Lung (tissue), 12 donors: ENCODE measurements around the gene CXXC5. TPM values are rescaled to one million over a fixed set of nuclear protein-coding genes. Genes with fewer than 3 reads are reported as not detected.
A peak's percentile ranks its signal among the peaks of the same experiment; 100 is the strongest.

Experiments
- ATAC-seq: fragments of 200-7000 bp; cut with Tn5 transposase; one replicate; pipeline ENCODE4 v1.9.1; 2020; ENCODE audit warnings: moderate number of reproducible peaks; ENCODE audit not compliant: insufficient read depth, low FRiP score
- DNase-seq, 3 donors: peaks; one replicate each; pipeline ENCODE4 v3.0.0-alpha.2; 2013 to 2017
- H3K27ac ChIP-seq, 2 donors: one replicate each; pipeline ENCODE4 v1.5.1; 2013; ENCODE audit warnings: mild to moderate bottlenecking in 2 of 2, moderate library complexity in 2 of 2, control low read depth in 1 of 2, inconsistent platforms in 1 of 2, low read depth in 1 of 2, low read length in 1 of 2
- H3K27me3 ChIP-seq, 3 donors: one replicate each; pipeline ENCODE4 v1.5.1; 2013; ENCODE audit warnings: low read length in 2 of 3; ENCODE audit not compliant: control insufficient read depth in 3 of 3, insufficient read depth in 3 of 3
- H3K36me3 ChIP-seq, 4 donors: one replicate each; pipeline ENCODE4 v1.5.1; 2013; ENCODE audit warnings: low read length in 4 of 4, mild to moderate bottlenecking in 1 of 4, moderate library complexity in 1 of 4; ENCODE audit not compliant: control insufficient read depth in 4 of 4, insufficient read depth in 4 of 4
- H3K4me1 ChIP-seq, 5 donors: one replicate each; pipeline ENCODE4 v1.5.1; 2013; ENCODE audit warnings: low read length in 5 of 5, mild to moderate bottlenecking in 2 of 5, moderate library complexity in 1 of 5; ENCODE audit not compliant: control insufficient read depth in 5 of 5, insufficient read depth in 5 of 5
- H3K4me3 ChIP-seq: one replicate; pipeline ENCODE4 v1.5.1; 2013; ENCODE audit warnings: mild to moderate bottlenecking, control low read depth, moderate library complexity
- H3K9ac ChIP-seq, 2 donors: one replicate each; pipeline ENCODE4 v1.5.1; 2013; ENCODE audit warnings: low read length in 2 of 2, control low read depth in 1 of 2; ENCODE audit not compliant: insufficient read depth in 1 of 2
- H3K9me3 ChIP-seq, 4 donors: one replicate each; pipeline ENCODE4 v1.5.1; 2013; ENCODE audit warnings: low read length in 3 of 4, mild to moderate bottlenecking in 1 of 4, moderate library complexity in 1 of 4; ENCODE audit not compliant: control insufficient read depth in 4 of 4, insufficient read depth in 3 of 4
- WGBS, 2 donors: extraction: QIAGEN DNeasy Blood & Tissue Kit; methylation state at CpG; one replicate each; pipeline ENCODE4 v1.1.7; 2013; 5-methylcytosine and 5-hydroxymethylcytosine counted together
- polyA plus RNA-seq, 2 donors: library from polyadenylated mRNA; stranded (reverse); fragments of 200-250 nt; gene quantifications; one replicate each; pipeline ENCODE4 v1.2.1, GENCODE V29; 2013
- total RNA-seq, 2 donors: library from RNA; depleted of rRNA in 1 of 2; stranded (reverse); fragments of >200 nt in 1 of 2; gene quantifications; one replicate each; pipeline ENCODE4 v1.2.1, GENCODE V29; 2014 to 2021
- TF ChIP-seq, protein P1 (sequence below): IDR thresholded peaks from 2 replicates; pipeline ENCODE4 v1.5.1; 2012; ENCODE audit warnings: mild to moderate bottlenecking; ENCODE audit errors: control extremely low read depth, extremely low read depth
- donor health status: control.
- donor health status: control.
- donor health status: Bipolar disorder and iron deficiency.
- donor health status: healthy.
- donor health status: DM: yes; HTN: yes; CAD: no.

Gene CXXC5
- total and polyA plus RNA-seq, 4 donors: 20.7 to 39.8 (median 25.0) TPM

- Histone ChIP-seq H3K9me3 (no peaks in the 10 kb centered on the region), H3K27me3 (no peaks in the 10 kb centered on the region), H3K9ac (no peak overlapping the region), H3K4me3 (peak overlapping the region; percentile 66), H3K4me1 (peaks cover 8 to 70% (median 27%) of the 10 kb centered on the region in 5 donors), H3K27ac (peak overlapping the region; percentile 37 to 80), H3K36me3 (no peaks in the 10 kb centered on the region)
- WGBS, 2 donors: 0 to 1% methylated on average over 68 to 77 of the region's 77 CpGs
- no peak for ATAC-seq
- TF ChIP-seq, protein P1, sequence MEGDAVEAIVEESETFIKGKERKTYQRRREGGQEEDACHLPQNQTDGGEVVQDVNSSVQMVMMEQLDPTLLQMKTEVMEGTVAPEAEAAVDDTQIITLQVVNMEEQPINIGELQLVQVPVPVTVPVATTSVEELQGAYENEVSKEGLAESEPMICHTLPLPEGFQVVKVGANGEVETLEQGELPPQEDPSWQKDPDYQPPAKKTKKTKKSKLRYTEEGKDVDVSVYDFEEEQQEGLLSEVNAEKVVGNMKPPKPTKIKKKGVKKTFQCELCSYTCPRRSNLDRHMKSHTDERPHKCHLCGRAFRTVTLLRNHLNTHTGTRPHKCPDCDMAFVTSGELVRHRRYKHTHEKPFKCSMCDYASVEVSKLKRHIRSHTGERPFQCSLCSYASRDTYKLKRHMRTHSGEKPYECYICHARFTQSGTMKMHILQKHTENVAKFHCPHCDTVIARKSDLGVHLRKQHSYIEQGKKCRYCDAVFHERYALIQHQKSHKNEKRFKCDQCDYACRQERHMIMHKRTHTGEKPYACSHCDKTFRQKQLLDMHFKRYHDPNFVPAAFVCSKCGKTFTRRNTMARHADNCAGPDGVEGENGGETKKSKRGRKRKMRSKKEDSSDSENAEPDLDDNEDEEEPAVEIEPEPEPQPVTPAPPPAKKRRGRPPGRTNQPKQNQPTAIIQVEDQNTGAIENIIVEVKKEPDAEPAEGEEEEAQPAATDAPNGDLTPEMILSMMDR: no peak
- peak in 2 of 3 donors; percentile 44 to 54 for DNase-seq
Measured at GRCh38 chr5:139649082-139649991, 1.2 kb downstream of the CXXC5 start.

- peak overlapping the region; percentile 80 to 85 for H3K27ac ChIP-seq
- no peaks in the 10 kb centered on the region for H3K36me3 ChIP-seq
- no peaks in the 10 kb centered on the region for H3K27me3 ChIP-seq
- H3K9me3 ChIP-seq: no peaks in the 10 kb centered on the region
- TF ChIP-seq, protein P1: no peak
- ATAC-seq (no peak), DNase-seq (peak in 2 of 3 donors; percentile 56 to 58)
- H3K4me3 ChIP-seq: peak overlapping the region; percentile 66
- 1% methylated on average over 48 of the region's 48 CpGs for WGBS, 2 donors
- H3K9ac ChIP-seq: no peak overlapping the region
- H3K4me1 ChIP-seq: peaks cover 8 to 74% (median 31%) of the 10 kb centered on the region in 5 donors
Measured at GRCh38 chr5:139650031-139650688, 2.0 kb downstream of the CXXC5 start.

DNA sequence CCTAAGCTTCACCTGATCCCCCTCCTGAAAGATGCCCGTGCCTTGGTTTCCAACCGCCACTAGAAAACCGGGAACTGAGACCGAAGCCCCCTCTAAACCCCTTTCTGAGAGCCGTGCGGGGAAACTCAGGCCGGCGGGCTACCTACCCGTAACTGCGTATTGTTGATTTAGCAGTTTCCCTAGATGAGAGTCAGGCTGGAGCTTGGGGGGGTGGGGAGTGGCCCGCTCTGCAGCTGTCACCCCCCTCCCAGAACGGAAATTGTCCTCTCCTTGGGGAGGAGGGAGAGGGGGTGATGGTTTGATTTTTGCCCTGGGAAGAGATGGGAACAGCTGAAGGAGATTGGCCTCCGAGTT is 2.5 kb downstream of the CXXC5 start:
- Histone ChIP-seq H3K27ac (peak overlapping the region; percentile 80 to 85), H3K27me3 (no peaks in the 10 kb centered on the region), H3K9me3 (no peaks in the 10 kb centered on the region), H3K36me3 (no peaks in the 10 kb centered on the region), H3K4me1 (peaks cover 8 to 79% (median 35%) of the 10 kb centered on the region in 5 donors), H3K4me3 (peak overlapping the region; percentile 66), H3K9ac (no peak overlapping the region)
- ATAC-seq (no peak), DNase-seq (no peak)
- TF ChIP-seq, protein P1: no peak
- WGBS, 2 donors: 7 to 16% methylated on average over 13 of the region's 13 CpGs
